SK-N-MC (cell line): ENCODE data around the gene HACL1.

Experiments
- DNase-seq: peaks from one replicate; pipeline ENCODE4 v3.0.0-alpha.2; 2011; ENCODE audit warnings: low read depth, low spot score
- H3K27ac ChIP-seq: fragments of 200-600 bp; sonication (generic); 2 replicates; pipeline ENCODE4 v1.5.1; 2016; ENCODE audit warnings: mixed run types
- H3K36me3 ChIP-seq: fragments of 200-600 bp; sonication (generic); 2 replicates; pipeline ENCODE4 v1.6.1; 2017; ENCODE audit warnings: antibody characterized with exemption, low read length, mixed read lengths; ENCODE audit not compliant: insufficient read depth
- H3K4me3 ChIP-seq: fragments of 200-600 bp; sonication (generic); 2 replicates; pipeline ENCODE4 v1.5.1; 2016
- H3K9ac ChIP-seq: fragments of 200-600 bp; sonication (generic); 2 replicates; pipeline ENCODE4 v1.8.0; 2017; ENCODE audit warnings: mixed run types, mixed read lengths; ENCODE audit not compliant: insufficient read length
- H3K9me3 ChIP-seq: fragments of 200-600 bp; sonication (generic); 2 replicates; pipeline ENCODE4 v1.6.1; 2017; ENCODE audit warnings: low read depth, mild to moderate bottlenecking, antibody characterized with exemption, low read length, moderate library complexity, mixed read lengths
- EZH2 ChIP-seq: fragments of 200-600 bp; sonication (generic); IDR thresholded peaks from one replicate; pipeline ENCODE4 v1.6.1; 2017; ENCODE audit warnings: antibody characterized with exemption
- FOXP2 ChIP-seq: optimal IDR thresholded peaks from 2 replicates; pipeline ENCODE3; 2011; ENCODE audit warnings: mild to moderate bottlenecking, moderate library complexity; ENCODE audit not compliant: insufficient read depth; ENCODE audit errors: extremely low read length, control extremely low read depth
- POLR2AphosphoS5 ChIP-seq: IDR thresholded peaks from 2 replicates; pipeline ENCODE4 v1.6.1; 2012; ENCODE audit warnings: mild to moderate bottlenecking, low read depth, low read length, borderline replicate concordance

Gene HACL1

GRCh38 chr3:15528854-15529537, 72.4 kb downstream of the HACL1 start:
- no peak for DNase-seq
- TF ChIP-seq FOXP2 (no peak), POLR2AphosphoS5 (no peak), EZH2 (no peak)
- no peaks in the 10 kb centered on the region for H3K9me3 ChIP-seq
- H3K4me3 ChIP-seq = no peak overlapping the region
- no peak overlapping the region for H3K9ac ChIP-seq
- H3K27ac ChIP-seq = no peak overlapping the region
- H3K36me3 ChIP-seq = no peaks in the 10 kb centered on the region

GRCh38 chr3:15527031-15527459, 74.3 kb downstream of the HACL1 start:
- H3K9me3 ChIP-seq = no peaks in the 10 kb centered on the region
- no peak for DNase-seq
- no peak overlapping the region for H3K9ac ChIP-seq
- no peaks in the 10 kb centered on the region for H3K36me3 ChIP-seq
- H3K4me3 ChIP-seq = no peak overlapping the region
- TF ChIP-seq FOXP2 (no peak), POLR2AphosphoS5 (no peak), EZH2 (no peak)
- H3K27ac ChIP-seq = no peak overlapping the region

- DNase-seq = no peak
- no peak for TF ChIP-seq EZH2
- no peak for TF ChIP-seq FOXP2
- TF ChIP-seq POLR2AphosphoS5 = no peak
- H3K9ac ChIP-seq = no peak overlapping the region
- H3K36me3 ChIP-seq = no peaks in the 10 kb centered on the region
- H3K9me3 ChIP-seq = no peaks in the 10 kb centered on the region
- H3K4me3 ChIP-seq = no peak overlapping the region
- no peak overlapping the region for H3K27ac ChIP-seq
These were observed 75.6 kb downstream of the HACL1 start for GRCh38 chr3:15525790-15526189.

- H3K27ac ChIP-seq = no peak overlapping the region
- no peak for DNase-seq
- H3K4me3 ChIP-seq = no peak overlapping the region
- no peaks in the 10 kb centered on the region for H3K36me3 ChIP-seq
- no peak overlapping the region for H3K9ac ChIP-seq
- no peaks in the 10 kb centered on the region for H3K9me3 ChIP-seq
- no peak for TF ChIP-seq EZH2
- TF ChIP-seq FOXP2 = no peak
- TF ChIP-seq POLR2AphosphoS5 = no peak
These were observed 77.5 kb downstream of the HACL1 start for GRCh38 chr3:15523660-15524417.

GRCh38 chr3:15522016-15522415, 79.4 kb downstream of the HACL1 start:
- TF ChIP-seq POLR2AphosphoS5 (no peak), FOXP2 (no peak), EZH2 (no peak)
- Histone ChIP-seq H3K9me3 (no peaks in the 10 kb centered on the region), H3K4me3 (no peak overlapping the region), H3K27ac (no peak overlapping the region), H3K9ac (no peak overlapping the region), H3K36me3 (no peaks in the 10 kb centered on the region)
- no peak for DNase-seq

- Histone ChIP-seq H3K9me3 (no peaks in the 10 kb centered on the region), H3K27ac (no peak within 1 kb of the TSS), H3K4me3 (no peak within 1 kb of the TSS), H3K9ac (no peak within 1 kb of the TSS), H3K36me3 (no peaks in the 10 kb centered on the region)
- no peak for TF ChIP-seq POLR2AphosphoS5
- TF ChIP-seq FOXP2 = no peak
- no peak for TF ChIP-seq EZH2
- DNase-seq = no peak
These were observed 79.8 kb downstream of the HACL1 start, which contains the start of gene COLQ for GRCh38 chr3:15521573-15521965. COLQ (minus strand) TSS chr3:15521706; CDS start chr3:15521625, 81 bp downstream.

GRCh38 chr3:15520804-15521572, 80.4 kb downstream of the HACL1 start:
- no peaks in the 10 kb centered on the region for H3K36me3 ChIP-seq
- H3K4me3 ChIP-seq = no peak overlapping the region
- no peak overlapping the region for H3K27ac ChIP-seq
- no peak overlapping the region for H3K9ac ChIP-seq
- no peak for DNase-seq
- no peak for TF ChIP-seq POLR2AphosphoS5
- TF ChIP-seq FOXP2 = no peak
- H3K9me3 ChIP-seq = no peaks in the 10 kb centered on the region

GRCh38 chr3:15520185-15520584, 81.2 kb downstream of the HACL1 start:
- no peak for DNase-seq
- no peak overlapping the region for H3K9ac ChIP-seq
- H3K4me3 ChIP-seq = no peak overlapping the region
- H3K9me3 ChIP-seq = no peaks in the 10 kb centered on the region
- TF ChIP-seq POLR2AphosphoS5 (no peak), FOXP2 (no peak), EZH2 (no peak)
- no peaks in the 10 kb centered on the region for H3K36me3 ChIP-seq
- no peak overlapping the region for H3K27ac ChIP-seq
